ENCODE data around the gene TRAF3IP1.

GRCh38 chr2:238425505-238425978, 105.2 kb downstream of the TRAF3IP1 start:
- TF ChIP-seq EZH2 (IDR thresholded peaks at IDR 0.05; ENCODE audit: borderline replicate concordance, insufficient read depth, low read depth, low read length, poor library complexity, severe bottlenecking), result no peak
- TF ChIP-seq CTCF (IDR thresholded peaks at IDR 0.05), result no peak

All from B cell (primary cell).